Epithelial cell of alveolus of lung (primary cell): ENCODE measurements around the gene RRAS. TPM values are rescaled to one million over a fixed set of nuclear protein-coding genes. Genes with fewer than 3 reads are reported as not detected.

Experiments
- total RNA-seq: library from RNA; depleted of rRNA; stranded (reverse); fragments of >200 nt; gene quantifications from 2 replicates; pipeline ENCODE4 v1.2.1, GENCODE V29; 2015

RRAS gene
- total RNA-seq: 64.0 and 122 TPM in 2 replicates

DNA sequence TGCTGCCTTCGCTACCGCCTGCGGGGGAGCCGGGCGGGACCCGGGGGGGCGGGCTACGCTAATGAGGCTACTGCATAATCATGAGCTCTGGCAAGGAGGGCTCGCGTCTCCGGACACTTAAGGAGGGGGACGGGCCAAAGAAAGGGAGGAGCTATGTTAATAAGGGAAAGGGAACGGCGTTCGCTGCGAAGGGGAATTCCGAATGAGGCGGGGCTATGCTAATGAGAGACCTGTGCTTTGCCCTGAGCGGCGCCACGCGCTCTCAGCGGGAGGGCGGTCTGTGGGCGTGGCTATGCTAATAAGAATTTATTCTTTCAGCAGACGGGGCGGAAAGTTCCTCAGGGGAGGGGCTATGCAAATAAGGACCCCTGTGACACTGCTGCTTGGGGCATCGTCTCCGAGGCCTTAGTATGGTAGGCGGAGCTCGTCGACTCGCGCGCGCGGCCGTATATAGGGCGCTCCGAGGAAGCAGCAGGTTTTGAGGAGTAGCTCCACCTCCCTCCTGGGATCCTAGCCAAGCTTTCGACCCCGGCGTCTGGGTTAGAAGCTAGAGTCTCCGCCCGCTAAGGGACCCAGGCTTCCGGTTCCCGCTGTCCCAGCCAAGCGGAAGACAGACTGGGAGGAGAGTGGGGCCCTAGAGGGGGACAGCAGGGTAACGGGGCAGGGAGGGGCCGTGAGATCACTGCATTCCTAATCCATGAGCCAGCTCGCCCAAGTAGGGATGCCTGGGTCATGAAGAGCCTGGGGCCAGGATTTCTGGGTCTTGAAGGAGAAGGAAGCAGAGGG lies at the start of gene RRAS:
Gene RRAS (minus strand): TSS at position 31 of the 786 bp plus-strand sequence. CDS start 45 bp downstream, outside the sequence.

GRCh38 chr19:49689133-49690078 lies 49.5 kb upstream of the RRAS start, which contains the start of gene ADM5:
TSS of gene ADM5 (plus strand) at chr19:49689594. CDS start at chr19:49689838, 244 bp downstream.

GRCh38 chr19:49677231-49677900 lies 37.4 kb upstream of the RRAS start, which contains the start of gene PRMT1:
TSS of gene PRMT1 (plus strand) at chr19:49677271. CDS start at chr19:49677281, 10 bp downstream.

GRCh38 chr19:49665351-49666119 lies 25.6 kb upstream of the RRAS start, which contains the start of the genes BCL2L12 and IRF3:
TSS of gene BCL2L12 (plus strand) at chr19:49665933. CDS start at chr19:49666693, 760 bp downstream.
TSS of gene IRF3 (minus strand) at chr19:49665857. CDS start at chr19:49664838, 1,019 bp downstream.

GRCh38 chr19:49641688-49642491 lies 1.9 kb upstream of the RRAS start, which contains the start of gene SCAF1:
TSS of gene SCAF1 (plus strand) at chr19:49642209. CDS start at chr19:49645027, 2,818 bp downstream.

GRCh38 chr19:49590971-49591730 lies 48.8 kb downstream of the RRAS start, which contains the start of gene PRR12:
TSS of gene PRR12 (plus strand) at chr19:49591182. CDS start at chr19:49591655, 473 bp downstream.

Other genes starting within 250 kb of the RRAS start
- gene PTH2, start 216.7 kb downstream of the RRAS start, total RNA-seq: not detected in 2 replicates
- gene GFY, start 214.8 kb downstream of the RRAS start, total RNA-seq: not detected in 2 replicates
- gene SLC17A7, start 198.6 kb downstream of the RRAS start, total RNA-seq: not detected in 2 replicates
- 88.8 and 114 TPM in 2 replicates for gene PIH1D1, start 188.3 kb downstream of the RRAS start, total RNA-seq
- gene ALDH16A1, start 186.9 kb downstream of the RRAS start, total RNA-seq: 15.3 and 34.4 TPM in 2 replicates
- gene FLT3LG, start 165.9 kb downstream of the RRAS start, total RNA-seq: 3.5 and 4.8 TPM in 2 replicates
- gene RPL13A, start 152.5 kb downstream of the RRAS start, total RNA-seq: 3,720 and 4,767 TPM in 2 replicates
- gene RPS11, start 143.7 kb downstream of the RRAS start, total RNA-seq: 3,676 and 7,959 TPM in 2 replicates
- 70.7 and 127 TPM in 2 replicates for gene FCGRT, start 127.5 kb downstream of the RRAS start, total RNA-seq
- gene RCN3, start 112.1 kb downstream of the RRAS start, total RNA-seq: 108 and 253 TPM in 2 replicates
- 80.7 and 83.4 TPM in 2 replicates for gene NOSIP, start 59.6 kb downstream of the RRAS start, total RNA-seq
- gene PRRG2, start 58.8 kb downstream of the RRAS start, total RNA-seq: 2.1 and 4.5 TPM in 2 replicates
- 7.4 and 16.8 TPM in 2 replicates for gene PRR12, start 49.0 kb downstream of the RRAS start, total RNA-seq
- gene SCAF1, start 2.1 kb upstream of the RRAS start, total RNA-seq: 29.5 and 39.8 TPM in 2 replicates
- 43.8 and 83.4 TPM in 2 replicates for gene IRF3, start 25.7 kb upstream of the RRAS start, total RNA-seq
- gene BCL2L12, start 25.8 kb upstream of the RRAS start, total RNA-seq: 12.6 and 19.8 TPM in 2 replicates
- gene PRMT1, start 37.1 kb upstream of the RRAS start, total RNA-seq: 174 and 372 TPM in 2 replicates
- gene ADM5, start 49.5 kb upstream of the RRAS start, total RNA-seq: 1.7 and 2.9 TPM in 2 replicates
- gene CPT1C, start 51.0 kb upstream of the RRAS start, total RNA-seq: 15.8 and 50.0 TPM in 2 replicates
- gene TSKS, start 123.2 kb upstream of the RRAS start, total RNA-seq: not detected in 2 replicates
- 128 and 138 TPM in 2 replicates for gene AP2A1, start 126.9 kb upstream of the RRAS start, total RNA-seq
- 21.5 and 30.1 TPM in 2 replicates for gene FUZ, start 173.1 kb upstream of the RRAS start, total RNA-seq
- gene MED25, start 178.1 kb upstream of the RRAS start, total RNA-seq: 21.1 and 32.3 TPM in 2 replicates
- gene PTOV1, start 211.0 kb upstream of the RRAS start, total RNA-seq: 94.0 and 139 TPM in 2 replicates
- 29.1 and 52.8 TPM in 2 replicates for gene PNKP, start 227.4 kb upstream of the RRAS start, total RNA-seq
- 25.7 and 38.6 TPM in 2 replicates for gene AKT1S1, start 237.2 kb upstream of the RRAS start, total RNA-seq
- gene TBC1D17, start 237.6 kb upstream of the RRAS start, total RNA-seq: 22.5 TPM in 2 replicates